ENCODE measurements around the gene TSTD1. TPM values are rescaled to one million over a fixed set of nuclear protein-coding genes. Genes with fewer than 3 reads are reported as not detected.

TSTD1 gene
- total and polyA plus RNA-seq, 2 experiments from 2014 or later, result 94.9 to 244 TPM

DNA sequence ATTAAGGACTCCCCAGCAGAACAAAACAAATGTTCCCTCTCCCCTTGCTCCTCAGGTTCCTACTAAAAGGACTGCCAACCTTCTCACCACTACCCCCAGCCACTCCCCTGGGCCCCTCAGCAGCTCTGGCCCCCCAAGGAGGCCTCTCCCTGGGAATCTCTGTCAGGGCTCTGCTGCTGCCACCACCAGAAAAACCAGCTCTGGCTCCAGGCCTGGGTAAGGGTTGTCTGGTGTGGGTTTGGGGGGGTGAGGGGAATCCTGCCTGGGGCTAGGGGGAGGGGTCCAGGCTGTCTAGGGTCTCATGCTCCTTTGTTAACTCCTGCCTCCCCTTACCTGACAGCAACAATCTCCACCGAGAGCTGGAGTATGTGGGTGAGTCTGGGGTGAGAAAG lies 45.8 kb upstream of the TSTD1 start:
- no peak for ATAC-seq
- peaks cover 25% of the 10 kb centered on the region for H3K4me1 Mint-ChIP-seq
- Histone ChIP-seq H3K9me2 (ENCODE audit: insufficient read depth) (peaks cover 5% of the 10 kb centered on the region), H3K4me1 (ENCODE audit: insufficient read depth) (peaks cover 16% of the 10 kb centered on the region), H3F3A (replicated peaks; ENCODE audit: low read depth) (peaks cover 5% of the 10 kb centered on the region; the same call in 1 of the 2 replicates), H3K4me2 (no peak overlapping the region), H3K36me3 (ENCODE audit: insufficient read depth) (no peaks in the 10 kb centered on the region), H3K79me2 (replicated peaks; ENCODE audit: insufficient read depth) (no peaks in the 10 kb centered on the region), H3K27me3 (ENCODE audit: insufficient read depth) (no peaks in the 10 kb centered on the region), H3K27ac (ENCODE audit: low read depth) (no peak overlapping the region), H4K20me1 (replicated peaks; ENCODE audit: insufficient read depth) (no peaks in the 10 kb centered on the region), H3K4me3 (no peak overlapping the region), H2AFZ (no peak overlapping the region)
- H3K9me3 Mint-ChIP-seq, result no peaks in the 10 kb centered on the region; the same call in 2 of the 3 replicates
- no peak for DNase-seq (ENCODE audit: low spot score)
- TF ChIP-seq EZH2 (IDR thresholded peaks at IDR 0.05; ENCODE audit: low read depth, unreplicated experiment), result no peak
- no peak for TF ChIP-seq REST (IDR thresholded peaks at IDR 0.05; ENCODE audit: unreplicated experiment)
- TF ChIP-seq ETS1 (IDR thresholded peaks at IDR 0.05), result no peak
- TF ChIP-seq CREB1 (CRISPR knock-in tag; IDR thresholded peaks at IDR 0.05; ENCODE audit: low read depth), result no peak
- TF ChIP-seq POLR2AphosphoS5 (IDR thresholded peaks at IDR 0.05; ENCODE audit: low read depth), result no peak
- no peak for TF ChIP-seq ZNF331 (CRISPR knock-in tag; IDR thresholded peaks at IDR 0.05; ENCODE audit: low read depth)
- no peak for TF ChIP-seq NANOG (IDR thresholded peaks at IDR 0.05; ENCODE audit: borderline replicate concordance)
- no peak for TF ChIP-seq CTCF (conservative IDR thresholded peaks at IDR 0.05; ENCODE audit: low read depth in 2 of 2)
- TF ChIP-seq EZH2phosphoT487 (IDR thresholded peaks at IDR 0.05; ENCODE audit: unreplicated experiment), result no peak
- TF ChIP-seq STAT1 (IDR thresholded peaks at IDR 0.05; ENCODE audit: unreplicated experiment), result no peak
- TF ChIP-seq JUNB (IDR thresholded peaks at IDR 0.05; ENCODE audit: unreplicated experiment), result no peak
- TF ChIP-seq, protein P1, sequence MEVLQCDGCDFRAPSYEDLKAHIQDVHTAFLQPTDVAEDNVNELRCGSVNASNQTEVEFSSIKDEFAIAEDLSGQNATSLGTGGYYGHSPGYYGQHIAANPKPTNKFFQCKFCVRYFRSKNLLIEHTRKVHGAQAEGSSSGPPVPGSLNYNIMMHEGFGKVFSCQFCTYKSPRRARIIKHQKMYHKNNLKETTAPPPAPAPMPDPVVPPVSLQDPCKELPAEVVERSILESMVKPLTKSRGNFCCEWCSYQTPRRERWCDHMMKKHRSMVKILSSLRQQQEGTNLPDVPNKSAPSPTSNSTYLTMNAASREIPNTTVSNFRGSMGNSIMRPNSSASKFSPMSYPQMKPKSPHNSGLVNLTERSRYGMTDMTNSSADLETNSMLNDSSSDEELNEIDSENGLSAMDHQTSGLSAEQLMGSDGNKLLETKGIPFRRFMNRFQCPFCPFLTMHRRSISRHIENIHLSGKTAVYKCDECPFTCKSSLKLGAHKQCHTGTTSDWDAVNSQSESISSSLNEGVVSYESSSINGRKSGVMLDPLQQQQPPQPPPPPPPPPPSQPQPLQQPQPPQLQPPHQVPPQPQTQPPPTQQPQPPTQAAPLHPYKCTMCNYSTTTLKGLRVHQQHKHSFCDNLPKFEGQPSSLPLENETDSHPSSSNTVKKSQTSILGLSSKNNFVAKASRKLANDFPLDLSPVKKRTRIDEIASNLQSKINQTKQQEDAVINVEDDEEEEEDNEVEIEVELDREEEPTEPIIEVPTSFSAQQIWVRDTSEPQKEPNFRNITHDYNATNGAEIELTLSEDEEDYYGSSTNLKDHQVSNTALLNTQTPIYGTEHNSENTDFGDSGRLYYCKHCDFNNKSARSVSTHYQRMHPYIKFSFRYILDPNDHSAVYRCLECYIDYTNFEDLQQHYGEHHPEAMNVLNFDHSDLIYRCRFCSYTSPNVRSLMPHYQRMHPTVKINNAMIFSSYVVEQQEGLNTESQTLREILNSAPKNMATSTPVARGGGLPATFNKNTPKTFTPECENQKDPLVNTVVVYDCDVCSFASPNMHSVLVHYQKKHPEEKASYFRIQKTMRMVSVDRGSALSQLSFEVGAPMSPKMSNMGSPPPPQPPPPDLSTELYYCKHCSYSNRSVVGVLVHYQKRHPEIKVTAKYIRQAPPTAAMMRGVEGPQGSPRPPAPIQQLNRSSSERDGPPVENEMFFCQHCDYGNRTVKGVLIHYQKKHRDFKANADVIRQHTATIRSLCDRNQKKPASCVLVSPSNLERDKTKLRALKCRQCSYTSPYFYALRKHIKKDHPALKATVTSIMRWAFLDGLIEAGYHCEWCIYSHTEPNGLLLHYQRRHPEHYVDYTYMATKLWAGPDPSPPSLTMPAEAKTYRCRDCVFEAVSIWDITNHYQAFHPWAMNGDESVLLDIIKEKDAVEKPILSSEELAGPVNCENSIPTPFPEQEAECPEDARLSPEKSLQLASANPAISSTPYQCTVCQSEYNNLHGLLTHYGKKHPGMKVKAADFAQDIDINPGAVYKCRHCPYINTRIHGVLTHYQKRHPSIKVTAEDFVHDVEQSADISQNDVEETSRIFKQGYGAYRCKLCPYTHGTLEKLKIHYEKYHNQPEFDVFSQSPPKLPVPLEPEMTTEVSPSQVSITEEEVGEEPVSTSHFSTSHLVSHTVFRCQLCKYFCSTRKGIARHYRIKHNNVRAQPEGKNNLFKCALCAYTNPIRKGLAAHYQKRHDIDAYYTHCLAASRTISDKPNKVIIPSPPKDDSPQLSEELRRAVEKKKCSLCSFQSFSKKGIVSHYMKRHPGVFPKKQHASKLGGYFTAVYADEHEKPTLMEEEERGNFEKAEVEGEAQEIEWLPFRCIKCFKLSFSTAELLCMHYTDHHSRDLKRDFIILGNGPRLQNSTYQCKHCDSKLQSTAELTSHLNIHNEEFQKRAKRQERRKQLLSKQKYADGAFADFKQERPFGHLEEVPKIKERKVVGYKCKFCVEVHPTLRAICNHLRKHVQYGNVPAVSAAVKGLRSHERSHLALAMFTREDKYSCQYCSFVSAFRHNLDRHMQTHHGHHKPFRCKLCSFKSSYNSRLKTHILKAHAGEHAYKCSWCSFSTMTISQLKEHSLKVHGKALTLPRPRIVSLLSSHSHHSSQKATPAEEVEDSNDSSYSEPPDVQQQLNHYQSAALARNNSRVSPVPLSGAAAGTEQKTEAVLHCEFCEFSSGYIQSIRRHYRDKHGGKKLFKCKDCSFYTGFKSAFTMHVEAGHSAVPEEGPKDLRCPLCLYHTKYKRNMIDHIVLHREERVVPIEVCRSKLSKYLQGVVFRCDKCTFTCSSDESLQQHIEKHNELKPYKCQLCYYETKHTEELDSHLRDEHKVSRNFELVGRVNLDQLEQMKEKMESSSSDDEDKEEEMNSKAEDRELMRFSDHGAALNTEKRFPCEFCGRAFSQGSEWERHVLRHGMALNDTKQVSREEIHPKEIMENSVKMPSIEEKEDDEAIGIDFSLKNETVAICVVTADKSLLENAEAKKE (CRISPR knock-in tag; IDR thresholded peaks at IDR 0.05), result no peak
- no peak for TF ChIP-seq ZNF114 (CRISPR knock-in tag; IDR thresholded peaks at IDR 0.05)
- H3K27ac Mint-ChIP-seq, result no peak overlapping the region
- H3K4me3 Mint-ChIP-seq, result no peak overlapping the region
- no peaks in the 10 kb centered on the region; the same call in 2 of the 3 replicates for H3K36me3 Mint-ChIP-seq (ENCODE audit: low read depth)
- H3K27me3 Mint-ChIP-seq (ENCODE audit: insufficient read depth, low read depth, poor library complexity), result peaks cover 12% of the 10 kb centered on the region
